ENCODE data around the gene CORO2B. TPM values are rescaled to one million over a fixed set of nuclear protein-coding genes. Genes with fewer than 3 reads are reported as not detected.

The CORO2B gene
- polyA plus RNA-seq, 1 of the 3 experiments (the other 2 are of a cell fraction): 3.6 TPM

GRCh38 chr15:68561171-68561900 lies 17.5 kb upstream of the CORO2B start:
- Histone ChIP-seq H3F3A (replicated peaks; ENCODE audit: insufficient read depth) (no peaks in the 10 kb centered on the region), H4K20me1 (ENCODE audit: insufficient read depth) (no peaks in the 10 kb centered on the region), H3K4me2 (no peak overlapping the region), H3K9ac (no peak overlapping the region), H3K9me3 (no peaks in the 10 kb centered on the region), H3K4me3 (ENCODE audit: low read depth in 2 of 2, low read length in 1 of 2) (no peak overlapping the region), H3K36me3 (replicated peaks in 1 of 2; ENCODE audit: control insufficient read depth in 1 of 2, insufficient read depth in 2 of 2, low read length in 1 of 2) (no peaks in the 10 kb centered on the region), H3K27ac (ENCODE audit: low read depth in 2 of 2, low read length in 1 of 2) (no peak overlapping the region), H3K4me1 (ENCODE audit: control insufficient read depth in 1 of 2, insufficient read depth in 2 of 2, low read depth in 1 of 2, low read length in 1 of 2) (peaks cover 0 to 7% of the 10 kb centered on the region in 2 experiments; a peak in 1 of 4 replicates), H3K27me3 (ENCODE audit: insufficient read depth) (no peaks in the 10 kb centered on the region), H2AFZ (ENCODE audit: low read depth) (no peak overlapping the region), H3K79me2 (ENCODE audit: insufficient read depth) (no peaks in the 10 kb centered on the region), H3K9me2 (no peaks in the 10 kb centered on the region)
- TF ChIP-seq POLR2AphosphoS5 (IDR thresholded peaks at IDR 0.05; ENCODE audit: low read depth, low read length) (no peak), ZBTB33 (IDR thresholded peaks at IDR 0.05; ENCODE audit: borderline replicate concordance, low read depth) (no peak), RCOR1 (IDR thresholded peaks at IDR 0.05; ENCODE audit: low read length) (no peak), EZH2phosphoT487 (IDR thresholded peaks at IDR 0.05; ENCODE audit: borderline replicate concordance, low read depth) (no peak), ELF1 (IDR thresholded peaks at IDR 0.05) (no peak), FOXM1 (IDR thresholded peaks at IDR 0.05; ENCODE audit: low read depth) (no peak), FOXJ3 (CRISPR knock-in tag; IDR thresholded peaks at IDR 0.05) (no peak), CTCF (IDR thresholded peaks at IDR 0.05) (no peak), JUND (IDR thresholded peaks at IDR 0.05) (no peak), RAD21 (IDR thresholded peaks at IDR 0.05; ENCODE audit: low read length) (no peak), GABPA (IDR thresholded peaks at IDR 0.05; ENCODE audit: low read depth) (no peak), MEF2A (IDR thresholded peaks at IDR 0.05; ENCODE audit: borderline replicate concordance, low read depth) (no peak), YY1 (IDR thresholded peaks at IDR 0.05; ENCODE audit: low read depth) (no peak), SMC3 (IDR thresholded peaks at IDR 0.05; ENCODE audit: low read depth, low read length) (no peak), REST (IDR thresholded peaks at IDR 0.05; ENCODE audit: low read depth, low read length) (no peak), RFX5 (IDR thresholded peaks at IDR 0.05; ENCODE audit: low read length) (no peak)
- no peak for DNase-seq
- ChIA-PET POLR2A (no interaction called here), CTCF (interaction anchor here (0.8 to 14.0 kb wide), 20 partner anchors 10 to 364 kb away, joined by 3 to 293 read pairs (median 7); no protein-coding TSS in a partner anchor)
- 84% methylated on average over 15 of the region's 15 CpGs for WGBS (ENCODE audit: low lambda C conversion rate)
